ENCODE data around the gene BSG. TPM values are rescaled to one million over a fixed set of nuclear protein-coding genes. Genes with fewer than 3 reads are reported as not detected.

The BSG gene
- total and polyA plus RNA-seq, 9 of the 15 experiments (the other 6 are each of a cell fraction or from before 2014, with no cell fraction given) = 4.6 to 495 (median 187) TPM

DNA sequence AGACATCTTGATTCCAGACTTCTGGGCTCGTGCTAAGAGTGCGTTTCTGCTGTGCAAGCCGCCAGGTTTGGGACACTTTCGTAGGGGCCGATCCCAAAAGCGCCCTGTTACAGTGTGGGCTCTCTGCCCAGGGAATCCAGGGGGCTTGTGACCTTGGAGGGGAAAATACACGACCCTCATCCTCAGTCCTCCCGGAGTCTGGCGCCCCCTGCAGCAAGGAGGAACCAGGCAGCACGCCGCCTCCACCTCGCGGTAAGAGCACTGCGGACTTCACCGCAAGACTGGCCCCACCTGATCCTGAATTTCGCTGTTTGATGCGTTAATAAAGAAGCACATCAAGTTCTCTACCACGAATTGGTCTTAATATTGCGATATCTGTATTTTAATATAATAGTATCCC, 55.8 kb downstream of the BSG start (continued):
- TF ChIP-seq, protein P1, sequence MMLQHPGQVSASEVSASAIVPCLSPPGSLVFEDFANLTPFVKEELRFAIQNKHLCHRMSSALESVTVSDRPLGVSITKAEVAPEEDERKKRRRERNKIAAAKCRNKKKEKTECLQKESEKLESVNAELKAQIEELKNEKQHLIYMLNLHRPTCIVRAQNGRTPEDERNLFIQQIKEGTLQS (IDR thresholded peaks at IDR 0.05) = 0 out of 2 replicates have a peak, but pooled peaks have one; percentile 42
- TF ChIP-seq, protein P1 (CRISPR knock-in tag; conservative IDR thresholded peaks at IDR 0.05) = no peak
- TF ChIP-seq PML (IDR thresholded peaks at IDR 0.05; ENCODE audit: low read length) (no peak), POLR2G (IDR thresholded peaks at IDR 0.05; ENCODE audit: low read depth, low read length) (no peak), HDAC8 (tag; IDR thresholded peaks at IDR 0.05) (no peak), ETV5 (CRISPR knock-in tag; IDR thresholded peaks at IDR 0.05; ENCODE audit: low read depth) (no peak), SRSF9 (IDR thresholded peaks at IDR 0.05; ENCODE audit: borderline replicate concordance, low read depth, low read length) (no peak), ZNF311 (CRISPR knock-in tag; IDR thresholded peaks at IDR 0.05) (no peak), HNRNPLL (IDR thresholded peaks at IDR 0.05; ENCODE audit: low read depth, low read length, poor library complexity, severe bottlenecking) (no peak)
- TF ChIP-seq, protein P2, sequence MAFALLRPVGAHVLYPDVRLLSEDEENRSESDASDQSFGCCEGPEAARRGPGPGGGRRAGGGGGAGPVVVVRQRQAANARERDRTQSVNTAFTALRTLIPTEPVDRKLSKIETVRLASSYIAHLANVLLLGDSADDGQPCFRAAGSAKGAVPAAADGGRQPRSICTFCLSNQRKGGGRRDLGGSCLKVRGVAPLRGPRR (CRISPR knock-in tag; IDR thresholded peaks at IDR 0.05) = no peak
- TF ChIP-seq, protein P3, sequence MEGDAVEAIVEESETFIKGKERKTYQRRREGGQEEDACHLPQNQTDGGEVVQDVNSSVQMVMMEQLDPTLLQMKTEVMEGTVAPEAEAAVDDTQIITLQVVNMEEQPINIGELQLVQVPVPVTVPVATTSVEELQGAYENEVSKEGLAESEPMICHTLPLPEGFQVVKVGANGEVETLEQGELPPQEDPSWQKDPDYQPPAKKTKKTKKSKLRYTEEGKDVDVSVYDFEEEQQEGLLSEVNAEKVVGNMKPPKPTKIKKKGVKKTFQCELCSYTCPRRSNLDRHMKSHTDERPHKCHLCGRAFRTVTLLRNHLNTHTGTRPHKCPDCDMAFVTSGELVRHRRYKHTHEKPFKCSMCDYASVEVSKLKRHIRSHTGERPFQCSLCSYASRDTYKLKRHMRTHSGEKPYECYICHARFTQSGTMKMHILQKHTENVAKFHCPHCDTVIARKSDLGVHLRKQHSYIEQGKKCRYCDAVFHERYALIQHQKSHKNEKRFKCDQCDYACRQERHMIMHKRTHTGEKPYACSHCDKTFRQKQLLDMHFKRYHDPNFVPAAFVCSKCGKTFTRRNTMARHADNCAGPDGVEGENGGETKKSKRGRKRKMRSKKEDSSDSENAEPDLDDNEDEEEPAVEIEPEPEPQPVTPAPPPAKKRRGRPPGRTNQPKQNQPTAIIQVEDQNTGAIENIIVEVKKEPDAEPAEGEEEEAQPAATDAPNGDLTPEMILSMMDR (IDR thresholded peaks at IDR 0.05 in 2 of 3, conservative IDR thresholded peaks at IDR 0.05 in 1 of 3; ENCODE audit: insufficient read depth in 2 of 3, low read depth in 1 of 3, low read length in 3 of 3) = peak; percentile 18 to 50 (median 44); a peak in 4 of 6 replicates
